ENCODE data around the gene CD200R1L.

- TF ChIP-seq CTCF (IDR thresholded peaks at IDR 0.05) = no peak
- no peak for TF ChIP-seq POLR2A (IDR thresholded peaks at IDR 0.05)
Observed at GRCh38 chr3:112894258-112894657, 47.6 kb upstream of the CD200R1L start.
